T-helper 1 cell treated with Interleukin-12 subunit alpha and Interleukin-12 subunit beta and Interleukin-4 antibody, amounts not matched to agents 30 ng/mL and 1 ng/mL, for 36 hours (primary cell): ENCODE data around the gene BRF1. TPM values are rescaled to one million over a fixed set of nuclear protein-coding genes. Genes with fewer than 3 reads are reported as not detected.

Experiments used
- intact Hi-C: fragments of 100-400 bp; cut with micrococcal nuclease; formaldehyde crosslinking; loops from one replicate; pipeline ENCODE4 v1.15.1; 2024
- total RNA-seq: library from RNA; stranded (reverse); gene quantifications from 2 replicates; pipeline ENCODE4 v1.2.3, GENCODE V29; 2022

The BRF1 gene
- total RNA-seq, 1 donor from 2014 or later = 50.6 TPM

- intact Hi-C loops = loop anchor here (5.0 kb wide), 1 partner anchor 67 kb away; no protein-coding TSS in a partner anchor
Observed at GRCh38 chr14:105268736-105269354, 32.0 kb downstream of the BRF1 start.

- intact Hi-C loops = loop anchor here (5.0 kb wide), 1 partner anchor 66 kb away; no protein-coding TSS in a partner anchor
Observed at GRCh38 chr14:105267820-105268548, 32.8 kb downstream of the BRF1 start.

GRCh38 chr14:105261781-105262180 is 39.0 kb downstream of the BRF1 start:
- intact Hi-C loops = no loop called here

GRCh38 chr14:105260959-105261358 is 39.8 kb downstream of the BRF1 start:
- intact Hi-C loops = no loop called here

GRCh38 chr14:105258846-105259245 is 42.0 kb downstream of the BRF1 start:
- intact Hi-C loops = no loop called here

GRCh38 chr14:105257464-105257863 is 43.3 kb downstream of the BRF1 start:
- intact Hi-C loops = no loop called here

- intact Hi-C loops = no loop called here
Observed at GRCh38 chr14:105256292-105256960, 44.4 kb downstream of the BRF1 start.

GRCh38 chr14:105255021-105255507 is 45.7 kb downstream of the BRF1 start:
- intact Hi-C loops = no loop called here

GRCh38 chr14:105253329-105253682 is 47.5 kb downstream of the BRF1 start:
- intact Hi-C loops = no loop called here

GRCh38 chr14:105252552-105253328 is 48.1 kb downstream of the BRF1 start:
- intact Hi-C loops = no loop called here

- intact Hi-C loops = no loop called here
Observed at GRCh38 chr14:105251920-105252319, 48.9 kb downstream of the BRF1 start.

- intact Hi-C loops = no loop called here
Observed at GRCh38 chr14:105250986-105251385, 49.8 kb downstream of the BRF1 start.

- intact Hi-C loops = no loop called here
Observed at GRCh38 chr14:105250008-105250366, 50.8 kb downstream of the BRF1 start.

GRCh38 chr14:105249182-105250007 is 51.4 kb downstream of the BRF1 start:
- intact Hi-C loops = no loop called here

- intact Hi-C loops = loop anchor here (1.0 kb wide), 1 partner anchor 53 kb away; the partner anchor contains the start of gene BRF1
Observed at GRCh38 chr14:105248368-105249181, 52.2 kb downstream of the BRF1 start, which contains the start of gene BTBD6. BTBD6 (plus strand) TSS chr14:105248533; CDS start chr14:105248712, 179 bp downstream.

- intact Hi-C loops = loop anchor here (1.0 kb wide), 1 partner anchor 53 kb away; the partner anchor contains the start of gene BRF1
Observed at GRCh38 chr14:105247715-105248367, 53.0 kb downstream of the BRF1 start.

- intact Hi-C loops = no loop called here
Observed at GRCh38 chr14:105247026-105247425, 53.8 kb downstream of the BRF1 start.

GRCh38 chr14:105244334-105244733 is 56.5 kb downstream of the BRF1 start:
- intact Hi-C loops = no loop called here

- intact Hi-C loops = no loop called here
Observed at GRCh38 chr14:105241641-105242040, 59.2 kb downstream of the BRF1 start.
